Measurements from ENCODE around the gene GRID1.

DNA sequence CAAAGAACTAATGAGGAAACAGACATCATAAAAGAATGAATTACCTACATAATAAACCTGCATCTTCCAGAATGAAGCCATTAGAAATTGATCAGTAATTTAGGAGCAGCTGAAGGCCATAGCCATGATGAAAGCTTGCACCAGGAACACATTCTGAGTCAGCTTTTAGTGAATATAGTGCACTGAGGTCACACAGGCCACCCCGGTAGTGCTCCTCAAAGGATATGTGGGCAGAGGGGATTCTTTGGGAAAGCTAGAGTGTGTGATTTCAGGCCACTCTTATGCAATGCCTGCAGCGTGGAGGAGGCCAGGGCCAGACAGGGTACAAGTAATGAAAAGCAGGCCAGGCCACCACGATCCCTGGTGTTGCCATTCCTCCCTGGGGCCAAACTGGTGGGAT is 451.9 kb downstream of the GRID1 start:
- TF ChIP-seq, protein P1, sequence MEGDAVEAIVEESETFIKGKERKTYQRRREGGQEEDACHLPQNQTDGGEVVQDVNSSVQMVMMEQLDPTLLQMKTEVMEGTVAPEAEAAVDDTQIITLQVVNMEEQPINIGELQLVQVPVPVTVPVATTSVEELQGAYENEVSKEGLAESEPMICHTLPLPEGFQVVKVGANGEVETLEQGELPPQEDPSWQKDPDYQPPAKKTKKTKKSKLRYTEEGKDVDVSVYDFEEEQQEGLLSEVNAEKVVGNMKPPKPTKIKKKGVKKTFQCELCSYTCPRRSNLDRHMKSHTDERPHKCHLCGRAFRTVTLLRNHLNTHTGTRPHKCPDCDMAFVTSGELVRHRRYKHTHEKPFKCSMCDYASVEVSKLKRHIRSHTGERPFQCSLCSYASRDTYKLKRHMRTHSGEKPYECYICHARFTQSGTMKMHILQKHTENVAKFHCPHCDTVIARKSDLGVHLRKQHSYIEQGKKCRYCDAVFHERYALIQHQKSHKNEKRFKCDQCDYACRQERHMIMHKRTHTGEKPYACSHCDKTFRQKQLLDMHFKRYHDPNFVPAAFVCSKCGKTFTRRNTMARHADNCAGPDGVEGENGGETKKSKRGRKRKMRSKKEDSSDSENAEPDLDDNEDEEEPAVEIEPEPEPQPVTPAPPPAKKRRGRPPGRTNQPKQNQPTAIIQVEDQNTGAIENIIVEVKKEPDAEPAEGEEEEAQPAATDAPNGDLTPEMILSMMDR (IDR thresholded peaks at IDR 0.05) = no peak
- TF ChIP-seq ZFX (IDR thresholded peaks at IDR 0.05; ENCODE audit: borderline replicate concordance) = no peak

All from 22Rv1 (cell line).